ENCODE measurements around the gene RUSF1.
"Not testable (repeated sequence)": the region's sequence is repeated elsewhere in the genome, so short reads cannot be mapped to it uniquely, and the experiment has no call there.

Gene RUSF1

GRCh38 chr16:31507929-31508705, at the start of gene RUSF1:
Gene RUSF1 (minus strand): TSS chr16:31508391. CDS start chr16:31508373, 18 bp downstream.
- DNase-seq, result peak; percentile 74

- DNase-seq, result no peak
Measured at GRCh38 chr16:31542763-31543162, 34.6 kb upstream of the RUSF1 start.

GRCh38 chr16:31539762-31540161, 31.6 kb upstream of the RUSF1 start:
- not testable (repeated sequence) for DNase-seq

- DNase-seq, result not testable (repeated sequence)
Measured at GRCh38 chr16:31538243-31538598, 30.0 kb upstream of the RUSF1 start.

- DNase-seq, result no peak
Measured at GRCh38 chr16:31537362-31538242, 29.4 kb upstream of the RUSF1 start.

GRCh38 chr16:31536804-31537361, 28.7 kb upstream of the RUSF1 start:
- DNase-seq, result no peak

- peak; percentile 5 for DNase-seq
Measured at GRCh38 chr16:31535737-31536136, 27.5 kb upstream of the RUSF1 start.

GRCh38 chr16:31532896-31533295, 24.7 kb upstream of the RUSF1 start:
- no peak for DNase-seq

GRCh38 chr16:31532120-31532519, 23.9 kb upstream of the RUSF1 start:
- DNase-seq, result no peak

- DNase-seq, result no peak
Measured at GRCh38 chr16:31531096-31531495, 22.9 kb upstream of the RUSF1 start.

- no peak for DNase-seq
Measured at GRCh38 chr16:31530405-31530804, 22.2 kb upstream of the RUSF1 start.

GRCh38 chr16:31529937-31530312, 21.7 kb upstream of the RUSF1 start:
- DNase-seq, result no peak

GRCh38 chr16:31529108-31529936, 21.1 kb upstream of the RUSF1 start:
- DNase-seq, result no peak

GRCh38 chr16:31528523-31529107, 20.4 kb upstream of the RUSF1 start:
- no peak for DNase-seq

GRCh38 chr16:31527734-31528274, 19.6 kb upstream of the RUSF1 start, which contains the start of gene AHSP:
Gene AHSP (plus strand): TSS chr16:31527900. CDS start chr16:31528140, 240 bp downstream.
- DNase-seq, result no peak

GRCh38 chr16:31525113-31525512, 16.9 kb upstream of the RUSF1 start:
- DNase-seq, result no peak

- not testable (repeated sequence) for DNase-seq
Measured at GRCh38 chr16:31523768-31524167, 15.6 kb upstream of the RUSF1 start.

GRCh38 chr16:31522071-31522470, 13.9 kb upstream of the RUSF1 start:
- DNase-seq, result no peak

GRCh38 chr16:31521368-31521767, 13.2 kb upstream of the RUSF1 start:
- no peak for DNase-seq

- no peak for DNase-seq
Measured at GRCh38 chr16:31519759-31520431, 11.7 kb upstream of the RUSF1 start.

GRCh38 chr16:31517800-31518402, 9.7 kb upstream of the RUSF1 start:
- DNase-seq, result no peak
